Vagina (tissue), 2 donors: ENCODE results near the gene TACC3. TPM values are rescaled to one million over a fixed set of nuclear protein-coding genes. Genes with fewer than 3 reads are reported as not detected.

Experiments
- DNase-seq, 2 donors: peaks; one replicate each; pipeline ENCODE4 v3.0.0-alpha.2; 2017; ENCODE audit errors: extremely low spot score in 2 of 2
- H3K27ac ChIP-seq: fragments of 200-600 bp; sonication (generic); one replicate; pipeline ENCODE4 v1.5.1; 2019
- H3K27me3 ChIP-seq: fragments of 200-600 bp; sonication (generic); one replicate; pipeline ENCODE4 v1.5.1; 2019
- H3K36me3 ChIP-seq, 2 donors: fragments of 200-600 bp; sonication (generic); one replicate each; pipeline ENCODE4 v1.5.1; 2017 to 2019
- H3K4me1 ChIP-seq: fragments of 200-600 bp; sonication (generic); one replicate; pipeline ENCODE4 v1.5.1; 2019
- H3K4me3 ChIP-seq, 2 donors: fragments of 200-600 bp; sonication (generic); 1 replicate in 1 of 2; 2 replicates in 1 of 2; pipeline ENCODE4 v1.5.1; 2016 to 2019
- H3K9me3 ChIP-seq: fragments of 200-600 bp; sonication (generic); one replicate; pipeline ENCODE4 v1.5.1; 2019
- POLR2A ChIP-seq, 2 donors: fragments of 450-650 bp; IDR thresholded peaks; one replicate each; pipeline ENCODE4 v1.6.1; 2017; ENCODE audit warnings: antibody characterized with exemption in 2 of 2, mild to moderate bottlenecking in 2 of 2, moderate library complexity in 2 of 2
- POLR2AphosphoS5 ChIP-seq, 2 donors: sonication (generic); formaldehyde crosslinking; IDR thresholded peaks; one replicate each; pipeline ENCODE4 v1.9.0; 2017; ENCODE audit warnings: antibody characterized with exemption in 2 of 2, mild to moderate bottlenecking in 2 of 2, low read depth in 1 of 2; ENCODE audit not compliant: insufficient read depth in 1 of 2
- intact Hi-C: fragments of 100-400 bp; cut with DNase I; formaldehyde crosslinking; loops from one replicate; pipeline ENCODE4 v1.15.1; 2023
- total RNA-seq: library from RNA; depleted of rRNA; stranded (reverse); fragments of >200 nt; gene quantifications from one replicate; pipeline ENCODE4 v1.2.3, GENCODE V29; 2016
- TF ChIP-seq, protein P1 (sequence below), 3 experiments: fragments of 450-650 bp in 2 of 3; fragments of 200-600 bp in 1 of 3; sonication (generic) in 1 of 3; IDR thresholded peaks; one replicate each; pipeline ENCODE4 v1.5.1; 2017 to 2019; ENCODE audit warnings: antibody characterized with exemption in 3 of 3, mild to moderate bottlenecking in 2 of 3, moderate library complexity in 2 of 3

The TACC3 gene
- total RNA-seq, 1 donor from 2014 or later: 16.0 TPM

GRCh38 chr4:1705732-1706131, 15.6 kb upstream of the TACC3 start:
- no peak overlapping the region for H3K27ac ChIP-seq
- peaks cover 3 to 30% of the 10 kb centered on the region in 2 donors for H3K36me3 ChIP-seq
- no peaks in the 10 kb centered on the region for H3K9me3 ChIP-seq
- peaks cover 17% of the 10 kb centered on the region for H3K4me1 ChIP-seq
- intact Hi-C loops: no loop called here
- H3K27me3 ChIP-seq: no peaks in the 10 kb centered on the region
- DNase-seq: no peak
- H3K4me3 ChIP-seq: no peak overlapping the region
- TF ChIP-seq POLR2AphosphoS5 (IDR thresholded peaks at IDR 0.05; ENCODE audit: insufficient read depth in 1 of 2, low read depth in 1 of 2): no peak

DNA sequence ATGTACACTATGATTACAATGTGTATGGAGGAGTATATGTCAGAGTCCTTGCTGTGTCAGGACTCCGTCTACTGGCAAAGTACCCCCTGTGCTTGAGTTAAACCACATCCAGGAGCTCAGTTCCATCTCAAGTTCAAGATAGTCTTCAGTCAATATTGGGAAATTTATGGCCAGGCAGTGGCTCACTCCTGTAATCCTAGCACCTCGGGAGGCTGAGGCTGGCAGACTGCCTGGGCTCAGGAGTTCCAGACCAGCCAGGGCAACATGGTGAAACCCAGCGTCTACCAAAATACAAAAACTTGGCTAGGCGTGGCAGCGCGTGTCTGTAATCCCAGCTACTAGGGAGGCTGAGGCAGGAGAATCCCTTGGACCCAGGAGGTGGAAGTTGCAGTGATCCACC, 15.0 kb upstream of the TACC3 start:
- no peak for TF ChIP-seq POLR2AphosphoS5 (IDR thresholded peaks at IDR 0.05; ENCODE audit: insufficient read depth in 1 of 2, low read depth in 1 of 2)
- TF ChIP-seq, protein P1, sequence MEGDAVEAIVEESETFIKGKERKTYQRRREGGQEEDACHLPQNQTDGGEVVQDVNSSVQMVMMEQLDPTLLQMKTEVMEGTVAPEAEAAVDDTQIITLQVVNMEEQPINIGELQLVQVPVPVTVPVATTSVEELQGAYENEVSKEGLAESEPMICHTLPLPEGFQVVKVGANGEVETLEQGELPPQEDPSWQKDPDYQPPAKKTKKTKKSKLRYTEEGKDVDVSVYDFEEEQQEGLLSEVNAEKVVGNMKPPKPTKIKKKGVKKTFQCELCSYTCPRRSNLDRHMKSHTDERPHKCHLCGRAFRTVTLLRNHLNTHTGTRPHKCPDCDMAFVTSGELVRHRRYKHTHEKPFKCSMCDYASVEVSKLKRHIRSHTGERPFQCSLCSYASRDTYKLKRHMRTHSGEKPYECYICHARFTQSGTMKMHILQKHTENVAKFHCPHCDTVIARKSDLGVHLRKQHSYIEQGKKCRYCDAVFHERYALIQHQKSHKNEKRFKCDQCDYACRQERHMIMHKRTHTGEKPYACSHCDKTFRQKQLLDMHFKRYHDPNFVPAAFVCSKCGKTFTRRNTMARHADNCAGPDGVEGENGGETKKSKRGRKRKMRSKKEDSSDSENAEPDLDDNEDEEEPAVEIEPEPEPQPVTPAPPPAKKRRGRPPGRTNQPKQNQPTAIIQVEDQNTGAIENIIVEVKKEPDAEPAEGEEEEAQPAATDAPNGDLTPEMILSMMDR (IDR thresholded peaks at IDR 0.05): no peak
- Histone ChIP-seq H3K27me3 (no peaks in the 10 kb centered on the region), H3K4me1 (peaks cover 23% of the 10 kb centered on the region), H3K4me3 (no peak overlapping the region), H3K36me3 (peaks cover 3 to 30% of the 10 kb centered on the region in 2 donors), H3K27ac (no peak overlapping the region), H3K9me3 (no peaks in the 10 kb centered on the region)
- intact Hi-C loops: no loop called here
- DNase-seq: no peak

DNA sequence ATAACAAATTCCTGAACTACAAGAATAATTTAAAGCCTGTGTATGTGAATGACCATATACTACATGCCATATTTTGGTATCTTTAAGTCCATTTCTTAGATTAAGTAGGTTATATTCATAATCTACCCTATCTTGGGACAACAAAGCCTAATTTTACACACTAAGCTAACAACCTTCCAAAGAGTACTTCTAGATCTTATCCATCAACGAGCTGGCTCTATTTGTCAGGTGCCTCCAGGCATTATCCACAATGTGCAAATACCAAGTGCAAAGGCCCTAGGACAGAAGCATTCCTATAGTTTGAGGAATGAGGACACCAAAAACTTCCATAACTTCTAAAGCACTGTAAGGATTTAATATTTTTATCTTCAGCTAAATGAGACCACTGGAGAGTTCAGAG, 12.7 kb upstream of the TACC3 start:
- H3K27ac ChIP-seq: no peak overlapping the region
- intact Hi-C loops: no loop called here
- TF ChIP-seq POLR2A (IDR thresholded peaks at IDR 0.05) (no peak), POLR2AphosphoS5 (IDR thresholded peaks at IDR 0.05; ENCODE audit: insufficient read depth in 1 of 2, low read depth in 1 of 2) (no peak)
- no peaks in the 10 kb centered on the region for H3K9me3 ChIP-seq
- peaks cover 0 to 8% of the 10 kb centered on the region in 2 donors for H3K36me3 ChIP-seq
- H3K27me3 ChIP-seq: no peaks in the 10 kb centered on the region
- H3K4me3 ChIP-seq: no peak overlapping the region
- no peak for DNase-seq
- H3K4me1 ChIP-seq: peaks cover 31% of the 10 kb centered on the region

GRCh38 chr4:1711055-1711570, 10.2 kb upstream of the TACC3 start:
- H3K4me1 ChIP-seq: peaks cover 53% of the 10 kb centered on the region
- peak overlapping the region; percentile 97 for H3K27ac ChIP-seq
- intact Hi-C loops: loop anchor here (5.0 kb wide), 1 partner anchor 359 kb away; no protein-coding TSS in a partner anchor
- peak overlapping the region; percentile 71 to 76 for H3K4me3 ChIP-seq
- H3K9me3 ChIP-seq: no peaks in the 10 kb centered on the region
- DNase-seq: no peak
- H3K27me3 ChIP-seq: no peaks in the 10 kb centered on the region
- peaks cover 0 to 6% of the 10 kb centered on the region in 2 donors for H3K36me3 ChIP-seq
- TF ChIP-seq, protein P1 (IDR thresholded peaks at IDR 0.05): no peak
- TF ChIP-seq POLR2AphosphoS5 (IDR thresholded peaks at IDR 0.05; ENCODE audit: insufficient read depth in 1 of 2, low read depth in 1 of 2): no peak
- no peak for TF ChIP-seq POLR2A (IDR thresholded peaks at IDR 0.05)

DNA sequence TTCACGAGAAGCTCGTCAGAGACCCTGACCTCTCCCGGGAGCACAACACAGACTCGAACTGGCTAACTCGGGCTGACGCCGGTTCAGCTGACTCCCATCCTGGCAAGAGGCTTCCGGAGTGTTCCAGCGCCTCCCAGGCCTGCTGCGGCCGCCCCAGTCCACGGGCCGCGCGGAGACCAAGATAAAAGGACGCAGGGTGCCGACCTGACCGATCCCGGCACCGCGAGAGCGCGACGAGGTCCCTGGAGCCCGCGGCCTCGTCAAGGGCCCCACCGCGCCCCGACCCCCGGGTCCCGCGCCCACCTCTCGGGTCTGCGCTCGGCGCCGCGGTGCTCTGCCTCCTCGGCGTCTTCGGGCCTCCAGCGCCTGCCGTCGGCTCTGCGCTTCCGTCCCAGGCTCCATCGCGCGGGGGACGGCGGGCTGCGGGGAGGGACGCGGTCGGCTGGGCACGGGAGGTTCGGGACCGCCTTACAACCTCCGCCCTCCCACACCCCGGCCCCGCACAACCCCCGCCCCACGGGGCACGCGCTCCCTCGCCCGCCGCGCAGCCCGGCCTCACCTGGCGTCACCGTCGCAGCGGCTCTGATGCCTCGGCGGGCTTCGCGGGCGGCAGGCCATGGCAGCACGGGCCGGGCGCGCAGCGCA, 9.6 kb upstream of the TACC3 start:
- H3K4me1 ChIP-seq: peaks cover 57% of the 10 kb centered on the region
- TF ChIP-seq, protein P1 (IDR thresholded peaks at IDR 0.05): no peak
- TF ChIP-seq POLR2A (IDR thresholded peaks at IDR 0.05): no peak
- no peak for TF ChIP-seq POLR2AphosphoS5 (IDR thresholded peaks at IDR 0.05; ENCODE audit: insufficient read depth in 1 of 2, low read depth in 1 of 2)
- H3K27me3 ChIP-seq: no peaks in the 10 kb centered on the region
- DNase-seq: no peak
- H3K4me3 ChIP-seq: peak overlapping the region; percentile 71 to 76
- intact Hi-C loops: loop anchor here (5.0 kb wide), 1 partner anchor 359 kb away; no protein-coding TSS in a partner anchor
- H3K36me3 ChIP-seq: no peaks in the 10 kb centered on the region
- no peaks in the 10 kb centered on the region for H3K9me3 ChIP-seq
- H3K27ac ChIP-seq: peak overlapping the region; percentile 97
